ENCODE measurements around the gene SLC10A4.

DNA sequence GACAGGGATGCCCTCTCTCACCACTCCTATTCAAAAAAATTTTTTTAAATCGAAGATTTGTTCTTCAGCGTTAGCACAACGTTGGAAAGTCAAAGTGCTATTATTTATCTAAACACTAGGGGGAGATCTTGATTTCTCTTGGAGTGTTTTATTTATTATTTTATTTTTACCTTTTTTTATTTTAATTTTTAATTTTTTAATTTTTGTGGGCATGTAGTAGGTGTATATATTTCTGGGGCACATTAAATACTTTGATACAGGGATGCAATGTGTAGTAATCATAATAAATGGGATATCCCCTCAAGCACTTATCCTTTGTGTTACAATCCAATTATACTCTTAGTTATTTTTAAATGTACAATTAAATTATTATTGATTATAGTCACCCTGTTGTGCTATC is 37.4 kb upstream of the SLC10A4 start:
- TF ChIP-seq, protein P1, sequence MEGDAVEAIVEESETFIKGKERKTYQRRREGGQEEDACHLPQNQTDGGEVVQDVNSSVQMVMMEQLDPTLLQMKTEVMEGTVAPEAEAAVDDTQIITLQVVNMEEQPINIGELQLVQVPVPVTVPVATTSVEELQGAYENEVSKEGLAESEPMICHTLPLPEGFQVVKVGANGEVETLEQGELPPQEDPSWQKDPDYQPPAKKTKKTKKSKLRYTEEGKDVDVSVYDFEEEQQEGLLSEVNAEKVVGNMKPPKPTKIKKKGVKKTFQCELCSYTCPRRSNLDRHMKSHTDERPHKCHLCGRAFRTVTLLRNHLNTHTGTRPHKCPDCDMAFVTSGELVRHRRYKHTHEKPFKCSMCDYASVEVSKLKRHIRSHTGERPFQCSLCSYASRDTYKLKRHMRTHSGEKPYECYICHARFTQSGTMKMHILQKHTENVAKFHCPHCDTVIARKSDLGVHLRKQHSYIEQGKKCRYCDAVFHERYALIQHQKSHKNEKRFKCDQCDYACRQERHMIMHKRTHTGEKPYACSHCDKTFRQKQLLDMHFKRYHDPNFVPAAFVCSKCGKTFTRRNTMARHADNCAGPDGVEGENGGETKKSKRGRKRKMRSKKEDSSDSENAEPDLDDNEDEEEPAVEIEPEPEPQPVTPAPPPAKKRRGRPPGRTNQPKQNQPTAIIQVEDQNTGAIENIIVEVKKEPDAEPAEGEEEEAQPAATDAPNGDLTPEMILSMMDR (conservative IDR thresholded peaks at IDR 0.05; ENCODE audit: low read depth, low read length) = peak; percentile 47
- TF ChIP-seq POLR2A (IDR thresholded peaks at IDR 0.05; ENCODE audit: low read depth, low read length) = no peak
